OCI-LY1 (cell line): ENCODE data around the gene SNED1.
"Not testable (repeated sequence)": the region's sequence is repeated elsewhere in the genome, so short reads cannot be mapped to it uniquely, and the experiment has no call there.

Experiments
- H2AFZ ChIP-seq: fragments of 200-600 bp; sonication (generic), shearing (Covaris generic); 2 replicates; pipeline ENCODE4 v1.6.0; 2014; ENCODE audit warnings: antibody characterized with exemption, mild to moderate bottlenecking, low read length
- H3F3A ChIP-seq: fragments of 200-600 bp; sonication (generic), shearing (Covaris generic); 2 replicates; pipeline ENCODE4 v1.6.0; 2014; ENCODE audit warnings: mild to moderate bottlenecking, antibody characterized with exemption, low read length, moderate library complexity; ENCODE audit not compliant: insufficient read depth
- H3K27ac ChIP-seq: fragments of 200-600 bp; sonication (generic); 2 replicates; pipeline ENCODE4 v1.5.1; 2014; ENCODE audit warnings: low read length, mixed run types, mild to moderate bottlenecking, low read depth; ENCODE audit not compliant: poor library complexity, severe bottlenecking
- H3K27me3 ChIP-seq: fragments of 200-600 bp; sonication (generic); 2 replicates; pipeline ENCODE4 v1.6.0; 2014; ENCODE audit warnings: antibody characterized with exemption, mild to moderate bottlenecking, low read length, moderate library complexity; ENCODE audit not compliant: insufficient read depth
- H3K36me3 ChIP-seq: fragments of 200-600 bp; sonication (generic); 2 replicates; pipeline ENCODE4 v1.6.1; 2014; ENCODE audit warnings: mild to moderate bottlenecking, antibody characterized with exemption, low read length, moderate library complexity, mixed read lengths; ENCODE audit not compliant: insufficient read depth
- H3K4me1 ChIP-seq: fragments of 200-600 bp; sonication (generic); 2 replicates; pipeline ENCODE4 v1.5.1; 2014; ENCODE audit warnings: mild to moderate bottlenecking, low read length, moderate library complexity; ENCODE audit not compliant: insufficient read depth, severe bottlenecking
- H3K4me2 ChIP-seq: fragments of 200-600 bp; sonication (generic), shearing (Covaris generic); 2 replicates; pipeline ENCODE4 v1.6.1; 2014; ENCODE audit warnings: low read length
- H3K4me3 ChIP-seq: fragments of 200-600 bp; sonication (generic); 2 replicates; pipeline ENCODE4 v1.5.1; 2014; ENCODE audit warnings: low read length, low read depth, mild to moderate bottlenecking, mixed read lengths; ENCODE audit not compliant: poor library complexity, severe bottlenecking
- H3K79me2 ChIP-seq: fragments of 200-600 bp; shearing (Covaris generic); 2 replicates; pipeline ENCODE4 v1.6.1; 2016; ENCODE audit warnings: mixed run types, low read length, mixed read lengths; ENCODE audit not compliant: insufficient read depth
- H3K9ac ChIP-seq: fragments of 200-600 bp; sonication (generic), shearing (Covaris generic); 2 replicates; pipeline ENCODE4 v1.6.1; 2014; ENCODE audit warnings: mild to moderate bottlenecking, low read length, mixed read lengths
- H3K9me2 ChIP-seq: fragments of 200-600 bp; sonication (generic), shearing (Covaris generic); 2 replicates; pipeline ENCODE4 v1.6.1; 2014; ENCODE audit warnings: low read depth, mild to moderate bottlenecking, low read length, mixed read lengths
- H3K9me3 ChIP-seq: fragments of 200-600 bp; shearing (Covaris generic); 2 replicates; pipeline ENCODE4 v1.6.1; 2014; ENCODE audit warnings: low read length, mixed read lengths
- H4K20me1 ChIP-seq: fragments of 200-600 bp; sonication (generic), shearing (Covaris generic); 2 replicates; pipeline ENCODE4 v1.6.0; 2016; ENCODE audit warnings: mild to moderate bottlenecking, low read length; ENCODE audit not compliant: insufficient read depth
- CTCF ChIP-seq: fragments of 200-600 bp; sonication (generic), shearing (Covaris generic); IDR thresholded peaks from 2 replicates; pipeline ENCODE4 v1.5.1; 2017; ENCODE audit warnings: mild to moderate bottlenecking, antibody characterized with exemption, low read length, moderate library complexity, mixed read lengths
- EZH2 ChIP-seq: fragments of 200-600 bp; sonication (generic), shearing (Covaris generic); IDR thresholded peaks from 2 replicates; pipeline ENCODE4 v1.8.0; 2017; ENCODE audit warnings: borderline replicate concordance, mixed run types, mild to moderate bottlenecking, antibody characterized with exemption, low read length, moderate library complexity, mixed read lengths

SNED1 gene

GRCh38 chr2:241091734-241092445, 93.5 kb downstream of the SNED1 start:
- H4K20me1 ChIP-seq: no peaks in the 10 kb centered on the region
- H3K9ac ChIP-seq: no peak overlapping the region
- H3K27ac ChIP-seq: no peak overlapping the region
- no peaks in the 10 kb centered on the region for H3K4me1 ChIP-seq
- no peak overlapping the region for H3K4me2 ChIP-seq
- H3K4me3 ChIP-seq: no peak overlapping the region
- H3K9me2 ChIP-seq: no peaks in the 10 kb centered on the region
- no peaks in the 10 kb centered on the region for H3K9me3 ChIP-seq
- H3F3A ChIP-seq: no peaks in the 10 kb centered on the region
- H3K27me3 ChIP-seq: no peaks in the 10 kb centered on the region
- H2AFZ ChIP-seq: no peak overlapping the region
- no peak for TF ChIP-seq CTCF
- no peak for TF ChIP-seq EZH2
- no peaks in the 10 kb centered on the region for H3K79me2 ChIP-seq
- H3K36me3 ChIP-seq: peaks cover 90% of the 10 kb centered on the region

DNA sequence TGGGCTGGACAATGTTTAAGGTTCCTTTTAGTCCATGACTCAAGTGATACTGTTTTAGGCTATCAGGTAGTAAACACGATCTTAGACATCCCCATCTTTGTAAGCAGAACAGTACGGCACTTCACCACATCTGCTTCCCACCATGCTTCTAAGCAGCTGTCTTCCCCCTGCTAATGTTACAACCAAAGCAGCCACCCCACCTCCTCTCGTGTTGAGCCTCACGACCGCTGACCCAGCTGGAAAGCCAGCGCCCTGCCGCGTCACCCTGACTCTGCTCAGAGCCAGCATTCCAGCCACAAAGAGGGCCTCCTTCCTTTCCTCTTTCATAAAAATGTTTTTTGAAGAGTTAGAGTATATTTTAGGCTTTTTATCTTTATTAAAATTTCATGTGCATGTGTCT, 94.3 kb downstream of the SNED1 start:
- H3F3A ChIP-seq: no peaks in the 10 kb centered on the region
- H4K20me1 ChIP-seq: no peaks in the 10 kb centered on the region
- no peak for TF ChIP-seq CTCF
- TF ChIP-seq EZH2: no peak
- no peaks in the 10 kb centered on the region for H3K27me3 ChIP-seq
- no peaks in the 10 kb centered on the region for H3K4me1 ChIP-seq
- no peak overlapping the region for H3K4me2 ChIP-seq
- H3K9me2 ChIP-seq: no peaks in the 10 kb centered on the region
- no peak overlapping the region for H2AFZ ChIP-seq
- no peaks in the 10 kb centered on the region for H3K9me3 ChIP-seq
- H3K4me3 ChIP-seq: no peak overlapping the region
- H3K9ac ChIP-seq: no peak overlapping the region
- no peak overlapping the region for H3K27ac ChIP-seq
- no peaks in the 10 kb centered on the region for H3K79me2 ChIP-seq
- peaks cover 90% of the 10 kb centered on the region for H3K36me3 ChIP-seq

DNA sequence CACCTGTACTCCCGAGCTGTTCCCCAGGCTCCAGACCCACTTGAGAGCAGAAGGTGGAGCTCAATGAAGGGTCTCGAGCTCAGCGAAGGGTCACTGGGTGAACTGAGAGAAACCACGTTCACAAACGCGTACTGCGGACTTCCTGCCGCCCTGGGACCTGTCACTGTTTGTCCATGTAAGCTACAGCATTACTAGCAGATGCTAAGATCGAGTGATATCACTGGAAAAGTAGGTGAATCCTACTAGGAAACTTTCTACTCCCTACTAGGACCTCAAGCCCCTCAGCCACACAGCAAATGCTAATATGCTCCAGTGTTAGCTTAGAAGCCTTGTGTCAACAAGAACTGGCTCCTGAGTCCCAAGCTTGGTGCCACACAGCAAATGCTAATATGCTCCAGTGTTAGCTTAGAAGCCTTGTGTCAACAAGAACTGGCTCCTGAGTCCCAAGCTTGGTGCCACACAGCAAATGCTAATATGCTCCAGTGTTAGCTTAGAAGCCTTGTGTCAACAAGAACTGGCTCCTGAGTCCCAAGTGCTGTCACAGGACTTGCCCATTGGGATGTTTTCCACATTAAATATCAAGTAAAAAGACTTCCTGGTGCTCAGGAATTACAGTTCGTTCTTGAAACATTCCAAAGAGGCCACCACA, 94.8 kb downstream of the SNED1 start:
- H3K4me2 ChIP-seq, H2AFZ ChIP-seq, H3K9ac ChIP-seq, H3K9me2 ChIP-seq, H4K20me1 ChIP-seq, H3K9me3 ChIP-seq, H3F3A ChIP-seq, H3K4me1 ChIP-seq, H3K79me2 ChIP-seq, H3K27me3 ChIP-seq, H3K4me3 ChIP-seq, H3K27ac ChIP-seq: not testable (repeated sequence)
- peaks cover 90% of the 10 kb centered on the region for H3K36me3 ChIP-seq

- no peak overlapping the region for H3K27ac ChIP-seq
- H3K4me3 ChIP-seq: no peak overlapping the region
- H3K9me2 ChIP-seq: no peaks in the 10 kb centered on the region
- no peaks in the 10 kb centered on the region for H3K9me3 ChIP-seq
- H3K9ac ChIP-seq: no peak overlapping the region
- H2AFZ ChIP-seq: no peak overlapping the region
- TF ChIP-seq CTCF: no peak
- TF ChIP-seq EZH2: no peak
- no peaks in the 10 kb centered on the region; the same call in 1 of the 2 replicates for H3K79me2 ChIP-seq
- peaks cover 3% of the 10 kb centered on the region for H3K4me1 ChIP-seq
- H3F3A ChIP-seq: no peaks in the 10 kb centered on the region
- H4K20me1 ChIP-seq: no peaks in the 10 kb centered on the region
- H3K4me2 ChIP-seq: no peak overlapping the region
- H3K36me3 ChIP-seq: peaks cover 90% of the 10 kb centered on the region
- no peaks in the 10 kb centered on the region for H3K27me3 ChIP-seq
These were observed 95.8 kb downstream of the SNED1 start for GRCh38 chr2:241094172-241094571.
